Trophoblast cell (in vitro differentiated cells and primary cell): ENCODE measurements around the gene CUL4A.

ENCODE experiments used
- DNase-seq, 2 donors: peaks; one replicate each; pipeline ENCODE4 v3.0.0-alpha.2; 2016
- H2AFZ ChIP-seq: 2 replicates; pipeline ENCODE4 v1.6.1; 2013; ENCODE audit warnings: low read length, moderate library complexity, mild to moderate bottlenecking; ENCODE audit not compliant: insufficient read depth, poor library complexity
- H2AK5ac ChIP-seq: 2 replicates; pipeline ENCODE4 v1.6.1; 2013; ENCODE audit warnings: mild to moderate bottlenecking, low read length
- H2BK120ac ChIP-seq: 2 replicates; pipeline ENCODE4 v1.6.1; 2013; ENCODE audit warnings: low read length, mild to moderate bottlenecking, moderate library complexity; ENCODE audit not compliant: insufficient read depth, poor library complexity
- H2BK12ac ChIP-seq: 2 replicates; pipeline ENCODE4 v1.6.1; 2013; ENCODE audit warnings: mild to moderate bottlenecking, low read length, moderate library complexity
- H2BK5ac ChIP-seq: 2 replicates; pipeline ENCODE4 v1.6.1; 2013; ENCODE audit warnings: low read length, low read depth, moderate library complexity, mild to moderate bottlenecking; ENCODE audit not compliant: poor library complexity
- H3K14ac ChIP-seq: 2 replicates; pipeline ENCODE4 v1.6.1; 2013; ENCODE audit warnings: mild to moderate bottlenecking, low read length
- H3K18ac ChIP-seq: 2 replicates; pipeline ENCODE4 v1.6.1; 2013; ENCODE audit warnings: mild to moderate bottlenecking, low read length
- H3K23ac ChIP-seq: 2 replicates; pipeline ENCODE4 v1.6.1; 2013; ENCODE audit warnings: low read length
- H3K27ac ChIP-seq: 2 replicates; pipeline ENCODE4 v1.5.1; 2013; ENCODE audit warnings: low read depth, mild to moderate bottlenecking, inconsistent platforms, low read length, moderate library complexity
- H3K27me3 ChIP-seq: 2 replicates; pipeline ENCODE4 v1.6.1; 2013; ENCODE audit warnings: inconsistent platforms, mild to moderate bottlenecking, low read length, moderate library complexity; ENCODE audit not compliant: insufficient read depth
- H3K36me3 ChIP-seq, 2 experiments: 1 replicate in 1 of 2; 2 replicates in 1 of 2; pipeline ENCODE4 v1.6.1; 2013; ENCODE audit warnings: low read length in 2 of 2, mild to moderate bottlenecking in 2 of 2, moderate library complexity in 1 of 2; ENCODE audit not compliant: insufficient read depth in 2 of 2, control insufficient read depth in 1 of 2
- H3K4ac ChIP-seq: 2 replicates; pipeline ENCODE4 v1.6.1; 2013; ENCODE audit warnings: low read depth, mild to moderate bottlenecking, low read length, moderate library complexity
- H3K4me1 ChIP-seq, 2 experiments: 1 replicate in 1 of 2; 2 replicates in 1 of 2; pipeline ENCODE4 v1.6.1; 2013; ENCODE audit warnings: low read length in 2 of 2, mild to moderate bottlenecking in 2 of 2, moderate library complexity in 1 of 2; ENCODE audit not compliant: insufficient read depth in 2 of 2, control insufficient read depth in 1 of 2
- H3K4me2 ChIP-seq: 2 replicates; pipeline ENCODE4 v1.6.1; 2013; ENCODE audit warnings: inconsistent platforms, mild to moderate bottlenecking, low read length, moderate library complexity
- H3K4me3 ChIP-seq: 2 replicates; pipeline ENCODE4 v1.5.1; 2013; ENCODE audit warnings: mild to moderate bottlenecking, low read depth, low read length, inconsistent platforms
- H3K79me1 ChIP-seq: one replicate; pipeline ENCODE4 v1.6.1; 2013; ENCODE audit warnings: low read length
- H3K79me2 ChIP-seq: 2 replicates; pipeline ENCODE4 v1.6.1; 2013; ENCODE audit warnings: low read length, mild to moderate bottlenecking; ENCODE audit not compliant: control insufficient read depth, insufficient read depth, poor library complexity
- H3K9ac ChIP-seq: 2 replicates; pipeline ENCODE4 v1.6.1; 2013; ENCODE audit warnings: mild to moderate bottlenecking, low read length
- H3K9me3 ChIP-seq: 2 replicates; pipeline ENCODE4 v1.6.1; 2013; ENCODE audit warnings: low read depth, mild to moderate bottlenecking, control low read depth, inconsistent platforms, low read length; ENCODE audit not compliant: insufficient read depth
- H4K12ac ChIP-seq: 2 replicates; pipeline ENCODE4 v1.6.1; 2013; ENCODE audit warnings: low read depth, mild to moderate bottlenecking, low read length, moderate library complexity
- H4K8ac ChIP-seq: 2 replicates; pipeline ENCODE4 v1.6.1; 2013; ENCODE audit warnings: low read depth, mild to moderate bottlenecking, low read length, moderate library complexity
- H4K91ac ChIP-seq: one replicate; pipeline ENCODE4 v1.6.1; 2013; ENCODE audit warnings: low read depth, mild to moderate bottlenecking, low read length, moderate library complexity
- WGBS: extraction: QIAGEN DNeasy Blood & Tissue Kit; methylation state at CpG from one replicate; pipeline ENCODE4 v1.1.7; 2013; ENCODE audit warnings: missing lambda C conversion rate; ENCODE audit not compliant: insufficient read length, insufficient coverage; ENCODE audit errors: extremely low coverage; 5-methylcytosine and 5-hydroxymethylcytosine counted together

CUL4A gene

DNA sequence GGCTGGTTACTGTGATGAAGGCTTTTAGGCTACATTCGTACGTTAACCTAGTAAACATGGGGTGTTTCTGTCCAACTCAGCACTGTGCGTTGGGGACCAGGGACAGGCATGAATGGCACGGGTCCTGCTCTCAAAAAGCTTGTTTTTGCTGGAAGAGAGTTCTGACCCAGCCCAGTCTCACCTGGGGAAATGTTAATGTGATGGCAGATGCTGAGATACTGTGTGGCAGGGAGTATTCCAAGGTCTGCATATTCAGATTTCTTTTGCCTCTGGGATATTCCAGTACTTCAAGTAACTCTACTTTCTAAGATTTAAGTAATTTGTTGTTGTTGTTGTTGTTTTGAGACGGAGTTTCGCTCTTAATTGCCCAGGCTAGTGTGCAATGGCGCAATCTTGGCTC, 13.7 kb downstream of the CUL4A start:
- no CpG with 5 or more reads among the region's 7 CpGs for WGBS
- Histone ChIP-seq H3K4me1 (no peaks in the 10 kb centered on the region), H3K79me2 (peaks cover 5% of the 10 kb centered on the region)

DNA sequence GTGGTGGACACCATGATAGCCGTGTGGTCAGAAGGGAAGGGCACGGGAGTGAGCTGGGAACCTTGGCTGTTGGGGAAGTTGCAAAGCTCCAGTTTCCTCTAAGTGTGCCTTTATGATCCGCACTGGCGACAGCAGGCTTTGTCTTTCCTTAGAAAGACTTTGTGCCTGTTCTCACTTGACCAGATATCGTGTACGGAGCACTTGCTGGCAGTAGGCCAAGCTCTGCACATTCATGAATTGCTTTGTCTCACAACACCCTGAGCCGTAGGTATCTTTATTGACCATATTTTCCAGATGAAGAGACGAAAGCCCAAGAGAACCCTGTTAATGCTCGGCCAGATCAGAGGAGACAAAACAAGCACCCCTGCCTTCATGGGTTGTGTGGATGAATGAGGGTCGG, 15.1 kb downstream of the CUL4A start:
- no peak overlapping the region for H2BK120ac ChIP-seq
- H2AFZ ChIP-seq, result no peak overlapping the region
- H3K4me1 ChIP-seq, result no peaks in the 10 kb centered on the region
- no peak overlapping the region for H4K12ac ChIP-seq
- H3K79me1 ChIP-seq, result no peaks in the 10 kb centered on the region
- no peaks in the 10 kb centered on the region for H3K27me3 ChIP-seq
- no peak overlapping the region for H3K4ac ChIP-seq
- H4K91ac ChIP-seq, result no peak overlapping the region
- H3K4me3 ChIP-seq, result no peak overlapping the region
- no peak overlapping the region for H3K18ac ChIP-seq
- no peak overlapping the region for H2BK12ac ChIP-seq
- H3K23ac ChIP-seq, result no peak overlapping the region
- WGBS, result no CpG with 5 or more reads among the region's 10 CpGs
- peaks cover 50 to 57% of the 10 kb centered on the region in 2 experiments for H3K36me3 ChIP-seq
- no peak overlapping the region for H2AK5ac ChIP-seq
- no peak overlapping the region for H3K4me2 ChIP-seq
- H3K9ac ChIP-seq, result no peak overlapping the region
- no peak overlapping the region for H2BK5ac ChIP-seq
- H3K14ac ChIP-seq, result no peak overlapping the region
- H3K79me2 ChIP-seq, result peaks cover under 1% of the 10 kb centered on the region
- H3K9me3 ChIP-seq, result no peaks in the 10 kb centered on the region
- no peak overlapping the region for H4K8ac ChIP-seq
- no peak overlapping the region for H3K27ac ChIP-seq
- no peak for DNase-seq

More for the DNA sequence above, 13.7 kb downstream of the CUL4A start:
- Histone ChIP-seq H2AFZ (no peak overlapping the region), H4K12ac (no peak overlapping the region), H3K18ac (no peak overlapping the region), H2BK120ac (no peak overlapping the region), H3K14ac (no peak overlapping the region), H3K4me2 (no peak overlapping the region), H3K27ac (no peak overlapping the region), H3K9ac (no peak overlapping the region), H4K8ac (no peak overlapping the region), H3K9me3 (no peaks in the 10 kb centered on the region), H3K36me3 (peaks cover 47 to 53% of the 10 kb centered on the region in 2 experiments), H3K23ac (no peak overlapping the region), H2BK5ac (no peak overlapping the region), H2AK5ac (no peak overlapping the region), H3K27me3 (no peaks in the 10 kb centered on the region), H3K4me3 (no peak overlapping the region), H3K79me1 (no peaks in the 10 kb centered on the region), H3K4ac (no peak overlapping the region), H4K91ac (no peak overlapping the region), H2BK12ac (no peak overlapping the region)
- DNase-seq, result no peak

DNA sequence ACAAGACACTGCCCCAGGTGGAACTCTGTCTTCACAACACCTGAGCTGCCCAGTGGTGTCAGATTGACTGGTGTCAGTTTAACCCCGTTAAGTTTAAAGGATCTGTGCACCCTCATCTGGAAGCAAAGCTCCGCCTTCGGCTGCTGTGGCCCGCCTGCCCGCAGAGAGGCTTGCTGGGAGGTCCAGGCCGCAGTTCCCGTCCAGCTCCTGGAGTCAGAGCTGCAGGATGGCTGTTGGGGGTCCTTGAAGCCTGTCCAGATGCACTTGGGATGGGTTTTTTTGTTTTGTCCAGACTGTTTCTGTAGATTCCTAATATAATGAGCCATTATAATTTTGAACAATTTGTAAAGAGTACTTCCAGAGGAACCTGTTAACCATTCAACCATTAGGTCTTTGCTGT, 16.1 kb downstream of the CUL4A start:
- no CpG with 5 or more reads among the region's 7 CpGs for WGBS
- Histone ChIP-seq H3K79me2 (no peaks in the 10 kb centered on the region), H3K4me2 (no peak overlapping the region), H3K4ac (no peak overlapping the region), H3K18ac (no peak overlapping the region), H4K12ac (no peak overlapping the region), H2BK120ac (no peak overlapping the region), H3K4me1 (no peaks in the 10 kb centered on the region), H3K79me1 (no peaks in the 10 kb centered on the region), H2AK5ac (no peak overlapping the region), H3K14ac (no peak overlapping the region), H3K27ac (no peak overlapping the region), H3K36me3 (peaks cover 50 to 58% of the 10 kb centered on the region in 2 experiments), H3K9me3 (no peaks in the 10 kb centered on the region), H4K8ac (no peak overlapping the region), H2BK12ac (no peak overlapping the region), H4K91ac (no peak overlapping the region), H3K9ac (no peak overlapping the region), H3K4me3 (no peak overlapping the region), H2BK5ac (no peak overlapping the region), H2AFZ (no peak overlapping the region), H3K23ac (no peak overlapping the region), H3K27me3 (no peaks in the 10 kb centered on the region)
- no peak for DNase-seq

DNA sequence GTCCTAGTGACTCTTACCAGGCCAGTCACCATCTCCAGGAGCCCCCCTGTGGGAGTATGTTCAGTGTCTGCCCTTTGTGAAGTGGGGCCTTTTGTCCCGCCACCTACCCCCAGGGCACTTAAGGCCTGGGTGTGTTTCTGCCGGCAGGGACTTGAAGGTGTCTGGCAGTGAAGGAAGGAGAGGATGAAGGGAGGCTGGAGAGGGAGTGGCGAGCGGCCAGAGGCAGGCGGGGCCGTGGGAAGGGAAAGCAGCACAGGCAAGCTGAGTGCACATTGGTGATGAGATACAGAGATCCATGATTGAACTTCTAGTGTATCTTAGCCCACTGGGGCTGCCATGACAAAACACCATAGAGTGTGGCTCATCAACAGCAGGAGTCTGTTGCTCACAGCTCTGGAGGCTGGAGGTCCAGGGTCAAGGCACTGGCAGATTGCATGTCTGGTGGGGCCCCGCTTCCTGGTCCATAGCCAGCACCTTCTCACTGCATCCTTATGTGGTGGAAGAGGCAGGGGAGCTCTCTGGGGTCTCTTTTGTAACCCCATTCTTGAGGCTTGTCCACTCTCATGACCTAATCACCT, 17.5 kb downstream of the CUL4A start:
- no peak overlapping the region for H4K8ac ChIP-seq
- H3K27ac ChIP-seq, result no peak overlapping the region
- H3K4me1 ChIP-seq, result no peaks in the 10 kb centered on the region
- no peak overlapping the region for H3K18ac ChIP-seq
- H4K91ac ChIP-seq, result no peak overlapping the region
- peaks cover 47 to 59% of the 10 kb centered on the region in 2 experiments for H3K36me3 ChIP-seq
- no peaks in the 10 kb centered on the region for H3K79me2 ChIP-seq
- no peaks in the 10 kb centered on the region for H3K9me3 ChIP-seq
- H3K9ac ChIP-seq, result no peak overlapping the region
- H3K27me3 ChIP-seq, result no peaks in the 10 kb centered on the region
- no peak overlapping the region for H4K12ac ChIP-seq
- H2BK5ac ChIP-seq, result no peak overlapping the region
- DNase-seq, result no peak
- no peak overlapping the region for H2AFZ ChIP-seq
- no peak overlapping the region for H3K4me3 ChIP-seq
- no peak overlapping the region for H2AK5ac ChIP-seq
- no peaks in the 10 kb centered on the region for H3K79me1 ChIP-seq
- H2BK120ac ChIP-seq, result no peak overlapping the region
- H3K23ac ChIP-seq, result no peak overlapping the region
- H3K4me2 ChIP-seq, result no peak overlapping the region
- no peak overlapping the region for H2BK12ac ChIP-seq
- no peak overlapping the region for H3K14ac ChIP-seq
- no CpG with 5 or more reads among the region's 7 CpGs for WGBS
- no peak overlapping the region for H3K4ac ChIP-seq
